Measurements from ENCODE around the gene PRR16.

The PRR16 gene

GRCh38 chr5:120464627-120465435 is 731 bp downstream of the PRR16 start:
- no peak for DNase-seq

DNA sequence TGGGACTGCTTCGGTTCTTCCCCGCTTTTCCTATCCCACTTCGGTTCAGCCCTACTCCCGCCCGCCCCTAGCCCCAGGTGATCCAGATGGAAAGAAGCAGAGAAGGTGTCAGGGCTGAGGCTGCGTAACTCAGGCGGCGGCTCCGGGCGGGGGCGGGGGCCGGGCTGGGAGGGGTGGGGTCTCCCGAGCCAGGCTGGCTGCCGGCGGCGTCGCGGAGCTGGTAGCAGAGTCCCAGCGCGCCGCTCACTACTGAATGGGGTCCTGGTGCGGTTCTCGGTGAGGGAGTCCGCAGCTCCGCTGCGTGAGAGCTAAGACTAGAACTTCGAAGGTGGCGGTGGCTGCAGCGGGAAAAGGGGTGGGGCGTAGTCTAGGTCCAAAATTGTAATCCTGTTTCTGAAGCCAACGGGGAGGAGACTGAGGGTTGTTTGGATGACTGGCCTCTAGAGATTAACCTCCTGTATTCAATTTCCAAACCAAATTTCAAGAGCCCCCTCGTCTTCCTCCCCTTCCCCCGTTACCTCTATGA is 1.4 kb downstream of the PRR16 start:
- peak; percentile 24 for DNase-seq

DNA sequence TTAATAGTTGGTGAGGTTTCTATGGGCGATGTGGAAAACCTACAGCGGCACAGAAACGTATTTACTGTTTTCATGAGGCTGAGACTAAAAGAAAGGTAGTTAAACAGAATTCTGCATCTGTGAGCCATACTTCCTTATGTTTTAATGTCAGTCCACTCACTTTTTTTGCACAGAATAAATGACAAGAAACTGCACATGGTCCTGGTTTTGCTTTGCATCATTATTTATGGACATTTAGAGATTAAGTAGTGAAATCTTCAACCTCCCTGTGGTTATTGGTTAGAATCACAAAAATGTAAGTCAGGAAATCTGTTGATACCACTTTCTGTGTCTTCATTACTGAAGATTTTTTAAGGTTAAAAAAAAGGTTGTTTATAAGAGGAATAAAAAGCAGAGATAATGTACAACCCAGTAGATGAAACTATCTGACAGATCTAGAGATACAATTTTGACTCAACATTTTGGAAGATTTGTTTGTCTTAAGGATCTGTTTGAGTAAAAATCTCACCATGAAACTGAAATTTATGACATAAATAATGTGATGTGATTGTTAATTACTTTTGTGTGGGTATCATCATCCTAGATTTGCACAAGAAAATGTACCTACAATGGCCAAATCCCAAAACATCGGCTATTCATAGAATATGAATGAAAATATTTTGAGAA is 2.4 kb downstream of the PRR16 start:
- DNase-seq = no peak

- no peak for DNase-seq
Observed at GRCh38 chr5:120471971-120472370, 7.9 kb downstream of the PRR16 start.

DNA sequence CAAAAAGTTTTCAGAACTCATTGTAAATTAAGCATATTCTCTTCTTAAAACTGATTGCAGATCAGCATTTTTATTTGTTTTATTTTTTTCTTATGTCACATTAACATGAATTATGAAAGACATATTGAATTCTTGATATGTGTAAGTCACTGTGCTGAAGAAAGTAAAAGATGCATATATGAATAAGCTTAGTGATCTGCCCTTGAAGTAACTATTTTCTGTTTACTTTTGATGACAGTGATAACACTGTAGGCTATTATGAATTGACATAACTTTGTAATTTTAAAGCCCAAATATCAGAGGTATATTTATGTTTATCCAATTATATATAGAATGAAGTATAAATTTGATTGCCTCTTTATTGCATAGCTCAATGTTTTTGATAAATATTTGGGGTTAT is 8.8 kb downstream of the PRR16 start:
- DNase-seq = no peak

GRCh38 chr5:120473332-120473731 is 9.2 kb downstream of the PRR16 start:
- DNase-seq = no peak

GRCh38 chr5:120476063-120476462 is 12.0 kb downstream of the PRR16 start:
- DNase-seq = no peak

DNA sequence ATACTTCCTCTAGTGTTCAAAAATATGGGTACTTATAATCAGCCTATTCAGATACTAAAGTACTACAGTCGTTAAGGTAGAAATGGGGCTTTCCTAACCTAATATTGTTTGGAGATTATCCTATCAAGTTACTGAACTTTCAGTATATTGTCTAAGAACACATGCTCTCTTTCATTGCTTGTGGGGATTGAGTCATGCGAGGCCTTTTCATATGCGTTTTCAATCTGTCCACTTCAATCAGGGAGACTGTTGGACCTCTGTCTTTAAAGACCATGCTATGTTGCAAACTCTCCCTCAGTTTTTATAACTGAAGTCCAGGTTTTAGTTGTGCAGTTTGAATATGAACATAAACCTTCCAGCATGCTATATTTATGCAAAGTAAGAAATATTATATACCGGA is 15.0 kb downstream of the PRR16 start:
- no peak for DNase-seq

DNA sequence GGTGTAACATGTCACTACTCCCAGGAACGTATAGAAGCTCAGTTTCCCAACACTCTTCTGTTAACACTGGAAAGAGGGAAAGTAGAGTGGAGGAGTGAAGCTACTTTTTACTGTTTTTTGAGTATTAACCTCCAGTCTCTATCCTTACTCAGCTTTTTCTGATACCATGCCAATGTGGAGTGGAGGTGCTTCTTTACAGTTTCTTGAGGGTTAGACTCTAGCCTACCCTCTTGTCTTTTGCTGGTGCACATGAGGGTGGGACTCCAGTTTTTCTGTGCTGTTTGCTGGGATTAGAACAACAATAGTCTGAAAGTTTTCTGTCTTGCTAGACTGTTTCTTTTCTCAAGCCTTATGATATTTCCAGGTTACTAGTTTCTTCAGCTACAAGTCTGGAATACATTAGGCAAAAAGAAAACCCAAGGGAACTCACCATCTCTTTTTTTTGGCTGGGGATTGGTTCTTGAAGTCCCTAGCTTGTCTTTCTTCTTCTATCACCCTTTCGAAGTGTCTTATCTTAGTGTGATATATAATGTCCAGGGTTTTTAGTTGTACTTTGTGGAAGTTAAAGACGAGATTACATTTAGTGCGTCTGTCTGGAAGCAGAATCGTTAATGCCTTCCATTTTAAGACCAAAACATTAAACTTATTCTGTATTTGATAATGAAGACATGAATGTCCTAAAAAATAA is 35.9 kb downstream of the PRR16 start:
- DNase-seq = no peak

DNA sequence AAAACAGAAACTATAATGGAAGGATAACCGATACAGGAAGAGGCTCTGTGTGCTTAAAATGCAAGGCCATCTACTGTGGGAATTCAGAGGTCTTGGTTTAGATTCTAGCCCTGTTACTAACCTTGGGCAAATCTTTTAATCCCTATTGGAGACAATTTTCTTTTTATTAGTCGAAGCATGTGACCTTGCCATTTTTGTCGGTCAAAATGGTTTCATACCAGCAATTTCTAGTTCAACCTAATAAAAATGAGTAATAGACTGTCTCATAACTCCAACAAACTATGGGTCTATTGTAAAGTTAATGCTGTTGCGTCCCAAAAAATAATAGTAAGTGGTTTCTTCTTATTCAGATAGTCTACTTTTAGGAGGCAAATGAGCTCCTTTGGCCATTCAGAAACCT is 38.4 kb downstream of the PRR16 start:
- no peak for DNase-seq

DNA sequence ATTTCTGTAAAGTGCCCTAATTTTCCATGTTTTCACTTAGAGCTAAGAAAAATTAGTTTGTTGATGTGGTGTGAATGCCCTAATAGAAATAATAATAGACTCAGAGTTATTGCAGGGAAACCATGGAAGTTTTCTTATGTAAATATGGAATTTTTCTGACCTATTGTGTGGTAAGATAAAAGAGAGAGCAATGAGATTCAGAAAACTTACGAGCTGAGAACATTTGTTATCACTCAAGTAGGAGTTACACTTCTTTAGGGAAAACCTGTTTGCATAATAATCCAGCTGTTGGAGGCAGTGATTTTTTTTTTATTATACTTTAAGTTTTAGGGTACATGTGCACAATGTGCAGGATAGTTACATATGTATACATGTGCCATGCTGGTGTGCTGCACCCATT is 39.2 kb downstream of the PRR16 start:
- DNase-seq = no peak

DNA sequence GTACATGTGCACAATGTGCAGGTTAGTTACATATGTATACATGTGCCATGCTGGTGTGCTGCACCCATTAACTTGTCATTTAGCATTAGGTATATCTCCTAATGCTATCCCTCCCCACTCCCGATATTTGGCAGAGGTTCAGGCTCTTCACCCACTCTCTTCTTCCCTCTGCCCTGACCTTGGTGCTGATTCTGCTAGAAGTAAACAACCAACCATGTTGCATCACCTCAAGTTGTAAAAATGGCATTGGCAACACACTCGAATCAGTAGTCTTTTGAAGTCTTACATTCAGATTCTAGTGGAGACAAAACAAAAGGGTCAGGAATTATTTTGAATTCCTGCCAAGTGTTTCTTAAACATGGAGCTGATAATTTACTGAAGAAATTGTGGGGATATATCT is 40.0 kb downstream of the PRR16 start:
- DNase-seq = no peak

DNA sequence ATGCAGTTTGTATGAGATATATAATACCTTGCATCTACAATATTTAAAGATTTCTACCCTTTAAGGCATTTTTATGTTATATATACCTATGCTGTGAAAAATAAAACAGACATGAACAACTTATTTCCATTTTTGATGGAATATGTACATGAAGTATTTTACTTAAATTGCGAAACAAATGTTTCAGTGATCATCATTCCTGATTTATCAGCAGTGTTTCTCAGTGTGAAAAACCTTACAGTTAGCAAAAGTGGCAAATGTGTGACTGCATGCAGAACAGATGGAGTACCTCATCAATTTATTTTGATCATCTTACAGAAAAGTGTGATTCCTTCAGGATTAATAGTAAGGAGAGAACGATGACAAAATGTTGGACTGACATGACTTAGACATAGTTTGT is 43.1 kb downstream of the PRR16 start:
- DNase-seq = no peak

DNA sequence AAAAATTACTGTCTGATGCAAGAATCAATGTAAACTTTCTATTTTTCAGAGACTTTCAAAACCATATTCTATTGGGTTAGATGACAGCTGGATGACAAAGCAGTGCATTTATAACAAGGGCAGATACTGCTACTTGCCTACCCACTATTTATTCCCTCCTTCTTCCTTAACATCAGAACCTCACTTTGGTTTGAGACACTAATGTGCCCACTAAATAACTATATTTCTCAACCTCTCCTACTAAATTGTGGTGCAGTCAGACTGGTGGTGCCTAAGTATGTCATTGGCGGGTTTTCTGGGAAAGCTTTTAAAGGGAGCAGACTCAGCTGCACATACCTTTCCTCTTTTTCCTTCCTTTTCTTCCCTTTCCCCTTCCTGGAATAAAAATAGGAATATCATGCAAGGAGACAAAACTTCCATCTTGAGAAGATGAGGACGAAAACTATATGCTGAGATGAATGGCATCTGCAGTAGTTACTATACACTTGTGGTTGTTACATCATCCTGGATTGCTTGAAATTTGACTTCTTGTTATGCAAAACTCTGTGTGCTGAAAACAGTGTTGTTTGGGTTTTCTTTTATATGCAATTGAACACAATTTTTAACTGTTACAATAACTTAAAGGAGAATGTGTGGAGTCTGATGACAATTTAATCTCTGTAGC is 43.8 kb downstream of the PRR16 start:
- no peak for DNase-seq

- DNase-seq = no peak
Observed at GRCh38 chr5:120509053-120509452, 45.0 kb downstream of the PRR16 start.

GRCh38 chr5:120510098-120510637 is 46.1 kb downstream of the PRR16 start:
- DNase-seq = no peak

- DNase-seq = no peak
Observed at GRCh38 chr5:120510994-120511686, 47.0 kb downstream of the PRR16 start.

DNA sequence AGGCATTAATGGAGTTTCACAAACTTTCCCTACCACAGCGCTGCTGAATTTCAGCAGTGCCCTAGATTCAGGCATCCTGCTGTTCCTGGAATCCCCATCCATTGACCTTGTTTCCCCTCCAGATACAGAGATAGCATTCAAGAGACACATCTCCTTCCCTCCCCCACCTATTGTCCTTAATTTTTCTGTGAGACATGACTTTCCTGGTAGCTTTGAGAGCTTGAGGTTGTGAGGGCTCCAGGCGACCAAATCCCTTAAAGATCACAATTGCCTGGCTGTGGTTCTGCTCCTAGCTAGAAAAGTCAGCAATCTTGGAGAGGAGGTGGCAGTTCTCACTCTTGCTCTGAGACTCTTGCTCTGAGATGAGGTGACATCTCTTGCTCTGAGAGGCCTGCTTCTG is 48.0 kb downstream of the PRR16 start:
- DNase-seq = no peak

DNA sequence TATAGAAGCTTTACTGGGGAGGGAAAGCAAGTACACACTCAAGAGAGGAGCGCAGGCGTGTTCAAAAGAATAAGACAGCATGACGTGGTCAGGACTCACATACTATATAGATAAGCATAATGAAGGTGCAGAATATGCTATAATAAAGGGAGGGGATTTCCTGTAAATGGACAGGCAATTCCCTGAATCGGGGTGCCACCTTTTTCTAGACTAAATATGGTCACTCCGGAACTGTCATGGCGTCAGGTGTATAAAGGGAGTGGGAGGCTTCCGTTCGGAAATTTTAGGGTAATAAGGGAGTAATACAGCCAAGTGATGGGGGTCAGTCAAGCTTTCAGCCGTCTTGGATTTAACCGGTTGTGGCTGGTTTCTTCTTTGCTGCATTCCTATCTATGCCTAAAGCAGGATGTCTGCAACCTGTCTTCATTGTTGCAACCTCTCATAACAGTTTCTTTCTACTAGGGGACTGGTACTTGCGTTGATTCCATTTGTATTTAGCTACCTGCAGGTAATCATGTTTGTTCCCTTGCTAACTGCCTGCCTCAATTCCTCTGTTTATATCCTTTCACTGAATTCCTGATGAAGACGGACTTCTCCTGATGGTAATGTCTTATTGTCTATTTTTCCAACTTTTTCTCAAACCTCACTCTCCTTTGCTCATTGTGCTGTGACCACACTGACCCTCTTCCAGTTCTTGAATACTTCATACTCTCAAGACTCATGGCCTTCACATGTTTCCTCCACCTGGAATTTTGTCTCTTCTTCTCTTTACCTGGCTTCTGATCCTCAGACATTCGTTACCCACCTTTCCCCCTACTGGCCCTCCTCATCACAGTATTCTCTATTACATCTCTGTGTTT is 48.9 kb downstream of the PRR16 start:
- DNase-seq = no peak

DNA sequence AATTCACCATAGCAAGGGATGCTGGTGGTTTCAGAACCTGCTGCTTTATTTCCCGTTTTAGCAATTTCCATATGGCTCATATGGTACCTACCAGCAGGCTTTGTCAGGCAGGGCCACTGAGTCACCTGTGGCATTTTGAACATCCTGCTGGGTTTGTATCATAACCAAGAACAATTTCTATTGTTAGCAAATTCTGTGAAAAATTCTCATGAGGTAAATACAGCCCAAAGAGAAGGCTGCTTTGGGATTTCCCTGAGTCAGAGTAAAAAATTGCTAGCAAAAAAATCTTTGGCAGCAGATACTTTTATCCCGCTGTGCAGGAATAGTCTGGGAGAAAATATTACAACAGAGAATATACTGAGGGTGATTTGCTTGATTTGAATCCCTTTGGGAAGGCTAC is 52.7 kb downstream of the PRR16 start:
- DNase-seq = no peak

GRCh38 chr5:120517607-120518252 is 53.6 kb downstream of the PRR16 start:
- no peak for DNase-seq
